A673 (cell line): ENCODE measurements around the gene STK17A. TPM values are rescaled to one million over a fixed set of nuclear protein-coding genes. Genes with fewer than 3 reads are reported as not detected.
"Not testable (repeated sequence)": the region's sequence is repeated elsewhere in the genome, so short reads cannot be mapped to it uniquely, and the experiment has no call there.

Source experiments
- BruUV-seq: library from RNA; stranded (reverse); fragments of 400-500 nt; replicated peaks from 2 replicates; lab custom pipeline; 2021; lab: Mats Ljungman, UMichigan
- CTCF ChIA-PET: fragments of 300-600 bp; sonication (Branson Sonifier 250); formaldehyde crosslinking; loops from one replicate; lab custom pipeline; 2022; ENCODE audit warnings: antibody characterized with exemption; lab: Charles Lee
- POLR2A ChIA-PET: fragments of 300-600 bp; sonication (Branson Sonifier 250); formaldehyde crosslinking; loops from one replicate; lab custom pipeline; 2022; ENCODE audit warnings: antibody characterized with exemption; ENCODE audit not compliant: low non-redundant PET; lab: Charles Lee
- DNase-seq: peaks from one replicate; pipeline ENCODE4 v3.0.0-alpha.2; 2015; ENCODE audit warnings: low spot score
- H3K27ac ChIP-seq: fragments of 200-600 bp; sonication (generic); 2 replicates; pipeline ENCODE4 v1.5.1; 2016; ENCODE audit warnings: mixed run types, low read depth, mild to moderate bottlenecking, mixed read lengths, antibody characterized with exemption, low read length; ENCODE audit not compliant: poor library complexity, severe bottlenecking
- H3K27me3 ChIP-seq: fragments of 200-600 bp; sonication (generic); replicated peaks from 2 replicates; pipeline ENCODE4 v1.6.1; 2017; ENCODE audit warnings: mixed run types, low read depth, mild to moderate bottlenecking, mixed read lengths, antibody characterized with exemption, low read length; ENCODE audit not compliant: insufficient read depth, poor library complexity
- H3K36me3 ChIP-seq: fragments of 200-600 bp; sonication (generic); 2 replicates; pipeline ENCODE4 v1.6.1; 2016; ENCODE audit warnings: mixed run types, mild to moderate bottlenecking, mixed read lengths, antibody characterized with exemption, low read length; ENCODE audit not compliant: insufficient read depth, poor library complexity, severe bottlenecking
- H3K4me1 ChIP-seq: fragments of 200-600 bp; sonication (generic); 2 replicates; pipeline ENCODE4 v1.6.1; 2017; ENCODE audit warnings: mixed run types, mild to moderate bottlenecking, mixed read lengths, antibody characterized with exemption, low read length; ENCODE audit not compliant: insufficient read depth, poor library complexity, severe bottlenecking
- H3K4me3 ChIP-seq: fragments of 200-600 bp; sonication (generic); 2 replicates; pipeline ENCODE4 v1.5.1; 2016; ENCODE audit warnings: low read depth, mixed run types, mild to moderate bottlenecking, mixed read lengths, low read length; ENCODE audit not compliant: poor library complexity, severe bottlenecking
- H3K9me3 ChIP-seq: fragments of 200-600 bp; sonication (generic); 2 replicates; pipeline ENCODE4 v1.6.1; 2016; ENCODE audit warnings: mixed run types, low read depth, mild to moderate bottlenecking, mixed read lengths, antibody characterized with exemption, low read length; ENCODE audit not compliant: poor library complexity, severe bottlenecking
- EZH2 ChIP-seq: fragments of 200-600 bp; sonication (generic); IDR thresholded peaks from 2 replicates; pipeline ENCODE4 v1.6.1; 2017; ENCODE audit warnings: borderline replicate concordance, low read depth, mild to moderate bottlenecking, mixed read lengths, antibody characterized with exemption, low read length; ENCODE audit not compliant: poor library complexity, severe bottlenecking
- intact Hi-C: fragments of 100-400 bp; cut with micrococcal nuclease; formaldehyde crosslinking; loops from one replicate; pipeline ENCODE4 v1.10.0; 2022; ENCODE audit not compliant: unreplicated experiment
- total RNA-seq: library from RNA; stranded (reverse); gene quantifications from 2 replicates; pipeline ENCODE4 v1.2.3, GENCODE V29; 2021
- TF ChIP-seq, protein P1 (sequence below): fragments of 300-800, 200-600 bp; sonication (generic); conservative IDR thresholded peaks from 2 replicates; pipeline ENCODE4 v1.5.1; 2017; ENCODE audit warnings: low read depth, mild to moderate bottlenecking, antibody characterized with exemption, low read length, moderate library complexity, mixed read lengths

Gene STK17A
- total RNA-seq, 1 experiment from 2014 or later: 27.3 TPM

GRCh38 chr7:43570688-43571365 lies 12.1 kb upstream of the STK17A start:
- TF ChIP-seq EZH2: no peak
- TF ChIP-seq, protein P1, sequence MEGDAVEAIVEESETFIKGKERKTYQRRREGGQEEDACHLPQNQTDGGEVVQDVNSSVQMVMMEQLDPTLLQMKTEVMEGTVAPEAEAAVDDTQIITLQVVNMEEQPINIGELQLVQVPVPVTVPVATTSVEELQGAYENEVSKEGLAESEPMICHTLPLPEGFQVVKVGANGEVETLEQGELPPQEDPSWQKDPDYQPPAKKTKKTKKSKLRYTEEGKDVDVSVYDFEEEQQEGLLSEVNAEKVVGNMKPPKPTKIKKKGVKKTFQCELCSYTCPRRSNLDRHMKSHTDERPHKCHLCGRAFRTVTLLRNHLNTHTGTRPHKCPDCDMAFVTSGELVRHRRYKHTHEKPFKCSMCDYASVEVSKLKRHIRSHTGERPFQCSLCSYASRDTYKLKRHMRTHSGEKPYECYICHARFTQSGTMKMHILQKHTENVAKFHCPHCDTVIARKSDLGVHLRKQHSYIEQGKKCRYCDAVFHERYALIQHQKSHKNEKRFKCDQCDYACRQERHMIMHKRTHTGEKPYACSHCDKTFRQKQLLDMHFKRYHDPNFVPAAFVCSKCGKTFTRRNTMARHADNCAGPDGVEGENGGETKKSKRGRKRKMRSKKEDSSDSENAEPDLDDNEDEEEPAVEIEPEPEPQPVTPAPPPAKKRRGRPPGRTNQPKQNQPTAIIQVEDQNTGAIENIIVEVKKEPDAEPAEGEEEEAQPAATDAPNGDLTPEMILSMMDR: no peak
- Histone ChIP-seq H3K27ac (no peak overlapping the region), H3K27me3 (no peaks in the 10 kb centered on the region), H3K36me3 (no peaks in the 10 kb centered on the region), H3K4me3 (no peak overlapping the region), H3K4me1 (no peaks in the 10 kb centered on the region), H3K9me3 (no peaks in the 10 kb centered on the region)
- no TSS peak for BruUV-seq
- no peak for DNase-seq
- CTCF ChIA-PET: interaction anchor here (1.1 kb wide), 1 partner anchor 12 kb away, joined by 3 read pairs; the partner anchor contains the start of gene STK17A
- POLR2A ChIA-PET: no interaction called here
- intact Hi-C loops: no loop called here

DNA sequence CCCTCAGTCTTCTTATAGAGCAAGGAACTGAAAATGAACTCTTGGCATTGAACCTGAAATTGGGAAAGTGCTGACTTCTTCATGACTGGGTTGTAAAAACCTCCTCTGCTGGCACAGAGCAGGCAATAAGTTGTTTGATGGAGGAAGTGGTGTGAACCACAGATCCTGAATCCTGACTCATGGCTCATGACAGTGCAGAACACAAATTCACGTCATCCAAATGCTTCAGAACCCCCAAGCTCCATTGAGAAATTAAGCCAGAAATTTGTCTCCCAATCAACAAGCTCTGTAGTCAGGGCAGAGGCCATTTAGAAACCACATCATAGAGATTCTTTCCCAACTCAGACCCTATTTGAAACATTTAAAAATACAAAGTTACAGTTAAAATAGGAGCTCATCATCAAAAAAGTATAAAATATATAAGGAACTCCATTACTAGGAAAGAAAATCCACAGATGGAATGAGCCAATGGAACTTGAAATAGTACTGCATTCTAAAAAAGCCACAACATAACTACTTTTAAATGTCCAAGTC lies 10.3 kb upstream of the STK17A start:
- BruUV-seq: no TSS peak
- DNase-seq: no peak
- Histone ChIP-seq H3K4me1 (no peaks in the 10 kb centered on the region), H3K36me3 (no peaks in the 10 kb centered on the region), H3K9me3 (no peaks in the 10 kb centered on the region), H3K27ac (no peak overlapping the region), H3K4me3 (no peak overlapping the region), H3K27me3 (no peaks in the 10 kb centered on the region)
- intact Hi-C loops: no loop called here
- CTCF ChIA-PET: interaction anchor here (1.1 to 1.7 kb wide), 2 partner anchors 10 to 117 kb away, joined by 3 to 4 read pairs; partner anchors contain the start of gene STK17A
- POLR2A ChIA-PET: interaction anchor here (1.0 kb wide), 1 partner anchor 10 kb away, joined by 3 read pairs; the partner anchor contains the start of gene STK17A
- no peak for TF ChIP-seq EZH2
- TF ChIP-seq, protein P1: no peak

DNA sequence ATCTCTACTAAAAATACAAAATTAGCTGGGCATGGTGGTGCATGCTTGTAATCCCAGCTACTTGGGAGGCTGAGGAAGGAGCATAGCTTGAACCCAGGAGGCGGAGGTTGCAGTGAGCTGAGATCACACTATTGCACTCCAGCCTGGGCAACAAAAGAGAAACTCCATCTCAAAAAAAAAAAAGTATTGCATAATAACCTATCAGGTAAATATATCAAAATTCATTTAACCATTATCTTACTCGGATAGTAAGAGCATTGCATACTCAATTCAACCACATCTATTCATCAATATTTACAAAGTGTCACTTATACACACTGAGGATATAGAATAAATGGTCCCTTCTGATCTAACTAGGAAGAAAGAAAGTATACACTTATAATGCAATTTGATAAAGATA lies 9.1 kb upstream of the STK17A start:
- CTCF ChIA-PET: interaction anchor here (1.7 kb wide), 1 partner anchor 119 kb away, joined by 3 read pairs; no protein-coding TSS in a partner anchor
- H3K27ac ChIP-seq, H3K27me3 ChIP-seq, H3K36me3 ChIP-seq, H3K9me3 ChIP-seq, H3K4me1 ChIP-seq, BruUV-seq, H3K4me3 ChIP-seq, intact Hi-C loops, POLR2A ChIA-PET, DNase-seq: not testable (repeated sequence)

- Histone ChIP-seq H3K9me3 (no peaks in the 10 kb centered on the region), H3K27me3 (no peaks in the 10 kb centered on the region), H3K36me3 (no peaks in the 10 kb centered on the region), H3K4me1 (no peaks in the 10 kb centered on the region), H3K27ac (no peak overlapping the region), H3K4me3 (no peak overlapping the region)
- intact Hi-C loops: no loop called here
- DNase-seq: no peak
- BruUV-seq: no TSS peak
- TF ChIP-seq EZH2: no peak
- TF ChIP-seq, protein P1: no peak
- CTCF ChIA-PET: no interaction called here
- POLR2A ChIA-PET: no interaction called here
Measured at GRCh38 chr7:43575506-43575905, 7.4 kb upstream of the STK17A start.
